ENCODE measurements around the gene HNRNPF. TPM values are rescaled to one million over a fixed set of nuclear protein-coding genes. Genes with fewer than 3 reads are reported as not detected.

HNRNPF gene
- polyA plus RNA-seq, 1 donor: 251 TPM

DNA sequence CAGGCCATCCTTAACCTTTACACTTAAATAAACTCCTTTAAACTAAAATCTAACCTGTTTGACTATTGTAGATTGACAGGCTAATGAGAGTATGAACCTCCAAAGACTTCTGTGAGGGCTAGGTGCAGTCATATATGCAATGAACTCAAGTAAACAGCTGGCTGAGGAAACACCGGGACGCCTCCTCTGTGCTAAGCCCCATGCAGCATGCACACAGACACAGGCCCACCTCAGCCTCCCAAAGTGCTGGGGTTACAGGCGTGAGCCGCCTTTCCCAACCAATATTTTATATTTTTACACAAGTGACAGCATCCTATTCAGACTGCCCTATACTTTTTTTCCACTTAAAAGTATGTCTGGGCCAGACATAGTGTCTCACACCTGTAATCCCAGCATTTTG, 39.1 kb downstream of the HNRNPF start:
- H3K9me3 ChIP-seq (ENCODE audit: control insufficient read depth, low read depth, low read length): no peaks in the 10 kb centered on the region
- no peak overlapping the region for H3K4me3 ChIP-seq (ENCODE audit: low read length)
- H3K36me3 ChIP-seq (ENCODE audit: control insufficient read depth, insufficient read depth, low read length): no peaks in the 10 kb centered on the region
- no peak for DNase-seq
- no peaks in the 10 kb centered on the region for H3K27me3 ChIP-seq (ENCODE audit: control insufficient read depth, insufficient read depth, low read length)
- H3K27ac ChIP-seq (ENCODE audit: low read length): no peak overlapping the region
- H3K4me1 ChIP-seq (ENCODE audit: control insufficient read depth, insufficient read depth, low read length): peaks cover 4% of the 10 kb centered on the region
- WGBS (ENCODE audit: insufficient coverage, low lambda C conversion rate): 80% methylated on average over 1 of the region's 4 CpGs

GRCh38 chr10:43365001-43365400, 44.0 kb downstream of the HNRNPF start:
- Histone ChIP-seq H3K9me3 (ENCODE audit: control insufficient read depth, low read depth, low read length) (no peaks in the 10 kb centered on the region), H3K4me3 (ENCODE audit: low read length) (no peak overlapping the region), H3K4me1 (ENCODE audit: control insufficient read depth, insufficient read depth, low read length) (peaks cover 7% of the 10 kb centered on the region), H3K36me3 (ENCODE audit: control insufficient read depth, insufficient read depth, low read length) (no peaks in the 10 kb centered on the region), H3K27me3 (ENCODE audit: control insufficient read depth, insufficient read depth, low read length) (no peaks in the 10 kb centered on the region), H3K27ac (ENCODE audit: low read length) (no peak overlapping the region)
- no CpG with 5 or more reads among the region's 3 CpGs for WGBS (ENCODE audit: insufficient coverage, low lambda C conversion rate)
- peak; percentile 37 to 75 for DNase-seq

DNA sequence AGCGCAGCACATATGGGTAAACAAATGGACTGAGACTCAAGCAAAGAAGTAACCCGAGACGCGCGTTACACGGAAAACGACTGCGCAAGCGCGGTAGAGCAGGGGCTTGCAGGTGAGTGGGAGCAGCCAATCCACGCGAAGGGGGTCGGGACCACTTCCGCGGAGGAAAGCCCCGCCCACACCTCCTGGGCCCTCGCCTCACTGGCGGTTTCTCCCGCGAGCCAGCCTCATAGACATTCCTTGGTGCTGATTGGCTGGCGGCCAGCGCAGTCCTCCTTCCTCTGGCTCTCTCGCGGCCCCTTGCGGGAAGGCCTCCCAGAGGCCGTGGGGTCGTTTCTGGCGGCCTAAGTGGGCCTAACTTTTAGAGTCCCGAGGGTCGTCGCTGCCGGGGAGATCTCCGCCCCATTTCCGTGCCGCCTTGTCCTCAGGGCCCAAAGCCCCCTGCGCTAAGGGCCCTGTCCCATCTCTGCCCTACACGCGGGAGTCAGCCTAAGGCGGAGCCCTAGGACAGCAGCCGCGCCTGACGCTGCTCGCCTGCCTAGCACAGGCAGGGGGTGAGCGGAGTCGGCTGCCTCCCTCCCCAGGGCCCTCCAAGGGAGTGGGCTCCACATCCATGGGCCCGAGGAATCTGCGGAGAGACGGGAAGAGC, 46.7 kb downstream of the HNRNPF start:
- Histone ChIP-seq H3K9me3 (ENCODE audit: control insufficient read depth, low read depth, low read length) (no peaks in the 10 kb centered on the region), H3K36me3 (ENCODE audit: control insufficient read depth, insufficient read depth, low read length) (no peaks in the 10 kb centered on the region), H3K4me3 (ENCODE audit: low read length) (peak overlapping the region; percentile 72), H3K27me3 (ENCODE audit: control insufficient read depth, insufficient read depth, low read length) (no peaks in the 10 kb centered on the region), H3K27ac (ENCODE audit: low read length) (peak overlapping the region; percentile 63), H3K4me1 (ENCODE audit: control insufficient read depth, insufficient read depth, low read length) (peaks cover 7% of the 10 kb centered on the region)
- DNase-seq: peak; percentile 97 to 98
- no CpG with 5 or more reads among the region's 48 CpGs for WGBS (ENCODE audit: insufficient coverage, low lambda C conversion rate)

- no peak for DNase-seq
- Histone ChIP-seq H3K4me3 (ENCODE audit: low read length) (peak overlapping the region; percentile 72), H3K27ac (ENCODE audit: low read length) (peak overlapping the region; percentile 42), H3K36me3 (ENCODE audit: control insufficient read depth, insufficient read depth, low read length) (no peaks in the 10 kb centered on the region), H3K27me3 (ENCODE audit: control insufficient read depth, insufficient read depth, low read length) (no peaks in the 10 kb centered on the region), H3K4me1 (ENCODE audit: control insufficient read depth, insufficient read depth, low read length) (peaks cover 7% of the 10 kb centered on the region), H3K9me3 (ENCODE audit: control insufficient read depth, low read depth, low read length) (no peaks in the 10 kb centered on the region)
- WGBS (ENCODE audit: insufficient coverage, low lambda C conversion rate): 20% methylated on average over 1 of the region's 21 CpGs
Observed at GRCh38 chr10:43361547-43362190, 47.3 kb downstream of the HNRNPF start.

GRCh38 chr10:43360086-43360485, 48.9 kb downstream of the HNRNPF start:
- Histone ChIP-seq H3K4me1 (ENCODE audit: control insufficient read depth, insufficient read depth, low read length) (peaks cover 4% of the 10 kb centered on the region), H3K4me3 (ENCODE audit: low read length) (no peak overlapping the region), H3K9me3 (ENCODE audit: control insufficient read depth, low read depth, low read length) (no peaks in the 10 kb centered on the region), H3K36me3 (ENCODE audit: control insufficient read depth, insufficient read depth, low read length) (no peaks in the 10 kb centered on the region), H3K27ac (ENCODE audit: low read length) (no peak overlapping the region), H3K27me3 (ENCODE audit: control insufficient read depth, insufficient read depth, low read length) (no peaks in the 10 kb centered on the region)
- WGBS (ENCODE audit: insufficient coverage, low lambda C conversion rate): no CpG with 5 or more reads among the region's 6 CpGs
- DNase-seq: no peak

- DNase-seq: peak in 1 of 2 donors; percentile 61
- Histone ChIP-seq H3K4me3 (ENCODE audit: low read length) (no peak overlapping the region), H3K9me3 (ENCODE audit: control insufficient read depth, low read depth, low read length) (peaks cover 1% of the 10 kb centered on the region), H3K4me1 (ENCODE audit: control insufficient read depth, insufficient read depth, low read length) (peaks cover 4% of the 10 kb centered on the region), H3K36me3 (ENCODE audit: control insufficient read depth, insufficient read depth, low read length) (no peaks in the 10 kb centered on the region), H3K27ac (ENCODE audit: low read length) (no peak overlapping the region), H3K27me3 (ENCODE audit: control insufficient read depth, insufficient read depth, low read length) (peaks cover 2% of the 10 kb centered on the region)
- WGBS (ENCODE audit: insufficient coverage, low lambda C conversion rate): no CpG with 5 or more reads among the region's 4 CpGs
Observed at GRCh38 chr10:43355749-43356371, 53.1 kb downstream of the HNRNPF start.

DNA sequence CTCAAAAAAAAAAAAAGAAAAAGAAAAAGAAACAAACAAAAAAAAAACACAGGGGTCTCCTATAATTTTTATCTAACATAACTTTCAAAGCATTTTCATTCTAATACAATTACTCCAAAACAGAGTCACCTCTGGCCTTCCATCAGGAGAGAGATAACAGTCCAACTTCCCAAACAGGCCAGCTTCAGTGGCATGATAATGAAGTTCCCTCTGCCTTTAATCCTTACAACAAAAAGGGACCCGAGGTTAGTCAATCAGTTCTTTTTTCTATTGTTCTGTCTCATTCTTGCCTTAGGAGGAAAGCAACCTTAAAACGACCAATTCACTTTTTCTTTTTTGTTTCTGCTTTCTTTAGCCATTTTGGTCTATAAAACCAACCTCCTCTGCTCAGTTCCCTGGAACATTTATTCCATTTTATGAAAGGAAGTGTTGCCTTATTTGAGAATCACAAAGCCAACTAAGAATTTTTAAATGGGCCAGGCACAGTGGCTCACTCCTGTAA, 54.1 kb downstream of the HNRNPF start:
- DNase-seq: no peak
- H3K4me1 ChIP-seq (ENCODE audit: control insufficient read depth, insufficient read depth, low read length): peaks cover 6% of the 10 kb centered on the region
- no peak overlapping the region for H3K27ac ChIP-seq (ENCODE audit: low read length)
- peaks cover 9% of the 10 kb centered on the region for H3K27me3 ChIP-seq (ENCODE audit: control insufficient read depth, insufficient read depth, low read length)
- no peaks in the 10 kb centered on the region for H3K36me3 ChIP-seq (ENCODE audit: control insufficient read depth, insufficient read depth, low read length)
- no peak overlapping the region for H3K4me3 ChIP-seq (ENCODE audit: low read length)
- no CpG with 5 or more reads among the region's 2 CpGs for WGBS (ENCODE audit: insufficient coverage, low lambda C conversion rate)
- peaks cover 4% of the 10 kb centered on the region for H3K9me3 ChIP-seq (ENCODE audit: control insufficient read depth, low read depth, low read length)

DNA sequence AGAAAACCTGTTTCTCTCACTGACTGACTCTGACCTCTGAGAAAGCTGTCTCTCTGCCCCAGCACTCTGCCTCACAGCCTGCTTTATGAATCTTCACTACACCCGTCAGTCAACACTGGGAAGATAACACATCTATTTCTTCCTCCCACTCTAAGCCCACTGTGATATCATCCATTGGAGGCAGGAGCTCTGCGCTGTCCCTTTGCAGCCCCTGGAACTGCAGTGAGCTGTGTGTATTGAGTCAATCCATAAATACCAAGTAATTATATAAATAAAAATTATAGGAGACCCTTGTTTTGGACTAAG, 54.7 kb downstream of the HNRNPF start:
- DNase-seq: peak in 1 of 2 donors; percentile 38
- no CpG with 5 or more reads among the region's 2 CpGs for WGBS (ENCODE audit: insufficient coverage, low lambda C conversion rate)
- no peak overlapping the region for H3K4me3 ChIP-seq (ENCODE audit: low read length)
- peaks cover 9% of the 10 kb centered on the region for H3K27me3 ChIP-seq (ENCODE audit: control insufficient read depth, insufficient read depth, low read length)
- H3K9me3 ChIP-seq (ENCODE audit: control insufficient read depth, low read depth, low read length): peaks cover 4% of the 10 kb centered on the region
- no peaks in the 10 kb centered on the region for H3K36me3 ChIP-seq (ENCODE audit: control insufficient read depth, insufficient read depth, low read length)
- peaks cover 6% of the 10 kb centered on the region for H3K4me1 ChIP-seq (ENCODE audit: control insufficient read depth, insufficient read depth, low read length)
- no peak overlapping the region for H3K27ac ChIP-seq (ENCODE audit: low read length)

DNA sequence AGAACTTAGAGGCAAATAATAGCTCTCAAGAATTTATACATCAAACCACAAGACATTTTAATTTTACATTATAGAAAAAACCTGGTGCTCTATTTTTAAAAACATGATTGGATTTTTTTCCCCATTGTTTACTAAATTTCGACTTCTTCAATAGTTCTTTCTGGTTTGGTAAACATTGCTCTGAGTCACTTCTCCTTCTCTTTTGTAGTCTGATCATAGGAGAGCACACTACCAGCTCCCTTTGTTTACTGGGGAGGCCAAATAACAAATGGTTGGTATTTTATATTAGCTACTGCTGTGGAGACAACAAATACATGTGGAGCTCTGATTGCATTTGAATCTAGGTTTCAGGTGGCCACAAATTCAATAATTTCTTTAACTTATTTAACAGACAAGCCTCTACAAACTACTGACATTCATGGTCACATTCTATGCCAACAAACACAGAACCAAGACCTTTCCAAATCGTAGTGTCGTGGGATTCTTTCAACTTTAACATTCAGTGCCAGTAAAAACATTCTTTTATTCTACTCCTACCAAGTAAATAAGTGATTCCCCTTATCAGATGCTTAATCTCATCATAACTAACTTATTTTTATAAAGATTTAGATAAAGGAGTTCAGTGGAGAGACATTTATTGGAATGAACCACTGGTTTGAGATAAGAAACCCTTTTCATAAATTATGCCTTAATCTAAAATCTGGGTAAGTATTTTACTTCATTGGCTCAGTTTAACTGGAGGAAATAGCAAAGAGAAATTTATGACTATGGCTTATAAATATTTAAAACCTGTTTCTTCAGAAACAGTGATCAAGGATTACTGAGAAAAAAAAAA, 55.3 kb downstream of the HNRNPF start:
- DNase-seq: no peak
- H3K4me3 ChIP-seq (ENCODE audit: low read length): no peak overlapping the region
- no peak overlapping the region for H3K27ac ChIP-seq (ENCODE audit: low read length)
- peaks cover 6% of the 10 kb centered on the region for H3K4me1 ChIP-seq (ENCODE audit: control insufficient read depth, insufficient read depth, low read length)
- H3K27me3 ChIP-seq (ENCODE audit: control insufficient read depth, insufficient read depth, low read length): peaks cover 9% of the 10 kb centered on the region
- no CpG with 5 or more reads among the region's 3 CpGs for WGBS (ENCODE audit: insufficient coverage, low lambda C conversion rate)
- no peaks in the 10 kb centered on the region for H3K36me3 ChIP-seq (ENCODE audit: control insufficient read depth, insufficient read depth, low read length)
- H3K9me3 ChIP-seq (ENCODE audit: control insufficient read depth, low read depth, low read length): peaks cover 4% of the 10 kb centered on the region

GRCh38 chr10:43352951-43353350, 56.0 kb downstream of the HNRNPF start:
- H3K4me3 ChIP-seq (ENCODE audit: low read length): no peak overlapping the region
- peaks cover 4% of the 10 kb centered on the region for H3K9me3 ChIP-seq (ENCODE audit: control insufficient read depth, low read depth, low read length)
- H3K36me3 ChIP-seq (ENCODE audit: control insufficient read depth, insufficient read depth, low read length): no peaks in the 10 kb centered on the region
- no peak for DNase-seq
- peaks cover 9% of the 10 kb centered on the region for H3K27me3 ChIP-seq (ENCODE audit: control insufficient read depth, insufficient read depth, low read length)
- H3K27ac ChIP-seq (ENCODE audit: low read length): no peak overlapping the region
- peaks cover 6% of the 10 kb centered on the region for H3K4me1 ChIP-seq (ENCODE audit: control insufficient read depth, insufficient read depth, low read length)
- WGBS (ENCODE audit: insufficient coverage, low lambda C conversion rate): no CpG with 5 or more reads among the region's 7 CpGs

All from large intestine (tissue), 3 donors.